Renal pelvis (tissue), 4 donors: ENCODE data around the gene CIC. TPM values are rescaled to one million over a fixed set of nuclear protein-coding genes. Genes with fewer than 3 reads are reported as not detected.

Experiments used
- DNase-seq: peaks from one replicate; pipeline ENCODE4 v3.0.0-alpha.2; 2013
- polyA plus RNA-seq, 3 donors: library from polyadenylated mRNA; unstranded; fragments of 120-200 nt; gene quantifications; one replicate each; pipeline ENCODE4 v1.2.1, GENCODE V29; 2013; ENCODE audit not compliant: insufficient read length in 3 of 3

CIC gene
- polyA plus RNA-seq, 3 donors, result 59.3 to 72.5 (median 68.2) TPM

DNA sequence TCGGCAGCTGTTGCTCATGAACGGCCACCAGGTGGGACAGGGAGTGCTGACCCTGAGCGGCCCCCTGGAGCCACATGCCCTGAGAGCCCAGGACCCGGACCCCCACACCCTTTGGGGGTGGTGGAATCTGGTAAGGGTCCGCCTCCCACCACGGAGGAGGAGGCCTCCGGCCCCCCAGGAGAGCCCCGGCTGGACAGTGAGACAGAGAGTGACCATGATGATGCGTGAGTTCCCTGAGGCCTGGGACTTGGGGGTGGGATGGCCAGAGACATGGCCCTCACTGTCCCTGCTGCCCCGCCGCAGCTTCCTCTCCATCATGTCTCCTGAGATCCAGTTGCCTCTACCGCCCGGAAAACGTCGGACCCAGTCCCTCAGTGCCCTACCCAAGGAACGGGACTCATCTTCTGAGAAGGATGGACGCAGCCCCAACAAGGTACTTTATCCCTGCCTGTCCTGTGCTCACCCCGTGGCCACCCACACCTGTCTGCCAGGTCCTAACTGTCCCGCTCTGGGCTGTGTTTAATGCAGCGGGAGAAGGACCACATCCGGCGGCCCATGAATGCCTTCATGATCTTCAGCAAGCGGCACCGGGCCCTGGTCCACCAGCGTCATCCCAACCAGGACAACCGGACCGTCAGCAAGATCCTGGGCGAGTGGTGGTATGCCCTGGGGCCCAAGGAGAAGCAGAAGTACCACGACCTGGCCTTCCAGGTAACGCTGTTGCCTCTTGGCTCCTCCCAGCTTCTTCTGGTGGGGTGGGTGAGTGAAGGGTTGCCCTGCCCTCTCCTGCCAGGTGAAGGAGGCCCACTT lies 18.2 kb downstream of the CIC start:
- DNase-seq, result no peak

DNA sequence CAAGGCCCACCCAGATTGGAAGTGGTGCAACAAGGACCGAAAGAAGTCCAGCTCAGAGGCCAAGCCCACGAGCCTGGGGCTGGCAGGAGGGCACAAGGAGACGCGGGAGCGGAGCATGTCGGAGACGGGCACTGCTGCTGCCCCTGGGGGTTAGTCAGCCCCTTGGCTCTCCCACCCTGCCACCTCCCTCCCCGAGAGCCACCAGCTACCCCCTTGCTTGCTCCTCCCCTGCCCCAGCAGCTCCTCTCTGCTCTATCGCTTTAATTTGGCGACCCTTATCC lies 18.7 kb downstream of the CIC start:
- DNase-seq, result no peak

DNA sequence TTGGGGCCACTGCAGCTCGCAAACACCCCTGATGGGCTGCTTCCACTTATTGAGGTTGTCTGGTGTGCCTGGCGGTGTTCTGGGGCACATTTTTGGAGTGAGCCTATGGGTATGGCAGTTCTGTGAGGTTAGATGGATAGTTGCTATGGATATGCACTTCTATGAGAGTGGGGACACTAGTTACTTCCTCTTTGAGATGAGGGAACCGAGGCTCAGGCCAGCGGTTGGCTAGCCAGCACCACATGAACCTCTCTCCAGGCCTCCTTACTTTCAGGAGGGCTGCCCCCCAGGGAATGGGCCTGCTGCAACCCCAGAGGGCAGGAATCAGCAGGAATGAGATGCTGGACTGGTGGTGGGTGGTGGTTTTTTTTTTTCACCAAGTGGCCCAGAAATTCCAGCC lies 19.3 kb downstream of the CIC start:
- no peak for DNase-seq

DNA sequence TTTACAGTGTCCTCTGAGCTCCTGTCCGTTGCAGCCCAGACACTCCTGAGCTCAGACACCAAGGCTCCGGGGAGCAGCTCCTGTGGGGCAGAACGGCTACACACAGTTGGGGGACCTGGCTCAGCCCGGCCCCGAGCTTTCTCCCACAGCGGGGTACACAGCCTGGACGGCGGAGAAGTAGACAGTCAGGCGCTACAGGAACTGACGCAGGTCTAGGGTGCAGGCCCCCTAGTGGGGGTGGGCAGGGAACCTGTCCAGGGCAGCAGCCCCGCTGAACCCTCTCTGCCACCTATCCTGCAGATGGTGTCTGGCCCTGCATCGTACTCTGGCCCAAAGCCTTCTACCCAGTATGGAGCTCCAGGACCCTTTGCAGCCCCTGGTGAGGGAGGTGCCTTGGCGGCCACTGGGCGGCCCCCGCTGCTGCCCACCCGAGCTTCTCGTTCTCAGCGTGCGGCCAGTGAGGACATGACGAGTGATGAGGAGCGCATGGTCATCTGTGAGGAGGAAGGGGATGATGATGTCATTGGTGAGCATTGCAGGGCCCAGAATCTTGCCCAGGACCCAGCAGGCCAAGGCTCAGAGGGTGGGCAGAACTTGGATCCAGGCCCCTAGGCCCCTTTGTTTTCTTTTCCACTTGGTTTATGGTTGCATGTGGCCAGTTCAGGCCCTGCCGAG lies 20.0 kb downstream of the CIC start:
- no peak for DNase-seq

DNA sequence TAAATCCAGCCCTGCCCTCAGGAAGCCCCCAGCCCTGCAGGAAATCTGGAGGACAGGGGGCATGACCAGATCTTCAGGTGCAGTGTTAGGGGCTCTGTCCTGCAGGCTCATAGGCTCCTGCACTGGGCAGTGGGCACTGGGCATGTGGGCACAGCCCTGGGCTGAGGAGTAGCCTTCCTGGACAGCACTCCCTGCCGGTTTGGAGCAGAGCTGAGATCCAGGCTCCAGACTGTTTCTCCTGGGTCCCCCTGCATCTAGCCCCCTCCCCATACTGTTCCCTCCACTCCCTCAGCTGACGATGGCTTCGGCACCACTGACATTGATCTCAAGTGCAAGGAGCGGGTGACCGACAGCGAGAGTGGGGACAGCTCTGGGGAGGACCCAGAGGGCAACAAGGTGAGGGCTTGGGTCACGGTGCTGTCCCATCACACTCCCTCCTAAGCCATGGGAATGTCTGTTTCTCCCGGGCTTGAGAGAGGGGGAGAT lies 20.5 kb downstream of the CIC start:
- DNase-seq, result no peak

DNA sequence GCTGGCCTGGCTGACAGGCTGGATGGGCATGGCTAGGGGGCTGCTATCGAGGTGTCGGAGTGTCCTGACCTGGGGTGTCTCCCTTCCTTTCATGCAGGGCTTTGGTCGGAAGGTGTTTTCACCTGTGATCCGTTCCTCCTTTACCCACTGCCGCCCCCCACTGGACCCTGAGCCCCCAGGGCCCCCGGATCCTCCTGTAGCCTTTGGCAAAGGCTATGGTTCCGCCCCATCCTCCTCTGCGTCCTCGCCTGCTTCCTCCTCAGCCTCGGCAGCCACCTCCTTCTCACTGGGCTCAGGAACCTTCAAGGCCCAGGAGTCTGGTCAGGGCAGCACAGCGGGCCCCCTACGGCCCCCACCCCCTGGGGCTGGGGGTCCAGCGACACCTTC lies 21.1 kb downstream of the CIC start:
- DNase-seq, result no peak

DNA sequence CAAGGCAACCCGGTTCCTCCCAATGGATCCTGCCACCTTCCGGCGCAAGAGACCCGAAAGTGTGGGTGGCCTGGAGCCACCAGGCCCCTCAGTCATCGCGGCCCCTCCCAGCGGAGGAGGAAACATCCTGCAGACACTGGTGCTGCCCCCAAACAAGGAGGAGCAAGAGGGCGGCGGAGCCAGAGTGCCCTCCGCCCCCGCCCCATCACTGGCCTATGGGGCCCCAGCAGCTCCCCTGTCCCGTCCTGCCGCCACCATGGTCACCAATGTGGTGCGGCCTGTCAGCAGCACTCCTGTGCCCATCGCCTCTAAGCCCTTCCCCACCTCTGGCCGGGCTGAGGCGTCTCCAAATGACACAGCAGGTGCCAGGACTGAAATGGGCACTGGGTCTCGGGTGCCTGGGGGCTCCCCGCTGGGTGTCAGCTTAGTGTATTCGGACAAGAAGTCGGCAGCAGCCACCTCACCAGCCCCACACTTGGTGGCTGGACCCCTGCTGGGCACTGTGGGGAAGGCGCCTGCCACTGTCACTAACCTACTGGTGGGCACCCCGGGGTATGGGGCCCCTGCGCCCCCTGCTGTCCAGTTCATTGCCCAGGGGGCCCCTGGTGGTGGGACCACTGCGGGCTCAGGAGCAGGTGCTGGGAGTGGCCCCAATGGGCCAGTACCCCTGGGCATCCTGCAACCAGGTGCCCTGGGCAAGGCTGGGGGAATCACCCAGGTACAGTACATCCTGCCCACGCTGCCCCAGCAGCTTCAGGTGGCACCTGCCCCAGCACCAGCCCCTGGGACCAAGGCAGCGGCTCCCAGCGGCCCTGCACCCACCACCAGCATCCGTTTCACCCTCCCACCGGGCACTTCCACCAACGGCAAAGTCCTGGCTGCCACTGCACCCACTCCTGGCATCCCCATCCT lies 21.7 kb downstream of the CIC start:
- DNase-seq, result no peak

DNA sequence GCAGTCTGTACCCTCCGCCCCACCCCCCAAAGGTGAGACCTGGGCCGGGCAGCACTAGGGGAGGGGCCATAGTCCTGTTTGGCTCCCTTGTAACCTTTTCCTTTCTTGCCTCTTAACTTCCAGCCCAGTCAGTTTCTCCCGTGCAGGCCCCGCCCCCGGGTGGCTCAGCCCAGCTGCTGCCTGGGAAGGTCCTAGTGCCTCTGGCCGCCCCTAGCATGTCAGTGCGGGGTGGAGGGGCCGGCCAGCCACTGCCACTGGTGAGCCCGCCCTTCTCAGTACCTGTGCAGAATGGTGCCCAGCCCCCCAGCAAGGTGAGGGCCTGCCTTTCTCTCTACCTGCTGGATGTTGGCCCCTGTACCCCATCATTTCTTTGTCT lies 22.4 kb downstream of the CIC start:
- DNase-seq, result no peak

DNA sequence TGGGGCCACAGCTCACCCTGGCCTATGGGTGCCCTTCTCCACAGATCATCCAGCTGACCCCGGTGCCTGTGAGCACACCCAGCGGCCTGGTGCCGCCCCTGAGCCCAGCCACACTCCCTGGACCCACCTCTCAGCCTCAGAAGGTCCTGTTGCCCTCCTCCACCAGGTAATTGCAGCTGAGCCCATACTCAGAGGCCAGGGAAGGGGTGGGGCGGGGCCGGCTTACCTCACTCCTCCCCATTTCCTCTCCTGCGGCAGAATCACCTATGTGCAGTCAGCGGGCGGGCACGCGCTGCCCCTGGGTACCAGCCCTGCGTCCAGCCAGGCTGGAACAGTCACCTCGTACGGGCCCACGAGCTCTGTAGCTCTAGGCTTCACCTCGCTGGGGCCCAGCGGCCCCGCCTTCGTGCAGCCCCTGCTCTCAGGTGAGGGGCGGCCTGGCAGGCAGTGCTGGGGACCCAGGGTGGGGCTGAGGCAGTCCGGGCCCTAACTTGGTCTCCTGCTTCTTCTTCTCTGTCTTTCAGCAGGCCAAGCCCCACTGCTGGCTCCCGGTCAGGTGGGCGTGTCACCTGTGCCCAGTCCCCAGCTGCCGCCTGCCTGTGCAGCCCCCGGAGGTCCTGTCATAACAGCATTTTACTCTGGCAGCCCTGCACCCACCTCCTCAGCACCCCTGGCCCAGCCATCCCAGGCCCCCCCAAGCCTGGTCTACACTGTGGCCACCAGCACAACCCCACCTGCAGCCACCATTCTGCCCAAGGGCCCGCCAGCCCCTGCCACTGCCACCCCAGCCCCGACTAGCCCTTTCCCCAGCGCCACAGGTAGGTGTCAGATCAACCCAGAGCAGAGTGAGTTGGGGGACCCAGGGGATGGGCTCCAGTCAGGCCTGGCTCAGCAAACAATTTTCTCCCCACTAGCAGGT lies 23.2 kb downstream of the CIC start:
- DNase-seq, result no peak

DNA sequence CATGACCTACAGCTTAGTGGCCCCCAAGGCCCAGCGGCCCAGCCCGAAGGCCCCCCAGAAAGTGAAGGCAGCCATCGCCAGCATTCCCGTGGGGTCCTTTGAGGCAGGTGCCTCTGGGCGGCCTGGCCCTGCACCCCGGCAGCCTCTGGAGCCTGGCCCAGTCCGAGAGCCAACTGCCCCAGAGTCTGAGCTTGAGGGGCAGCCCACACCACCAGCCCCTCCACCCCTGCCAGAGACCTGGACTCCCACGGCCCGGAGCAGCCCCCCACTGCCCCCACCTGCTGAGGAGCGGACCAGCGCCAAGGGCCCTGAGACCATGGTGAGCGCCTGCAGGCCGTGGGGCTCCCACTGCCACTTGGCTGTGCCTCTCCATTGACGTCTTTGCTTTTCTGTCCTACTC lies 23.9 kb downstream of the CIC start:
- no peak for DNase-seq

DNA sequence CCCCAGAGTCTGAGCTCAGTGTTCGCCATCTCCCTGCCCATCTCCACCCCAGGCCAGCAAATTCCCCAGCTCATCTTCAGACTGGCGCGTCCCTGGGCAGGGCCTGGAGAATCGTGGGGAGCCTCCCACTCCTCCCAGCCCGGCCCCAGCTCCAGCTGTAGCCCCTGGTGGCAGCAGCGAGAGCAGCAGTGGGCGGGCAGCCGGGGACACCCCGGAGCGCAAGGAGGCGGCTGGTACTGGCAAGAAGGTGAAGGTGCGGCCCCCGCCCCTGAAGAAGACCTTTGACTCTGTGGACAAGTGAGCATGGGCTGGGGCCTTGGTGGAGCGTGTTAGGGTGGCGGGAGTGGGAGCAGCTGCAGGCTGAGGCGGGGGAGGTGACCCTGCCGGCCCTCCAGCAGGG lies 24.5 kb downstream of the CIC start:
- DNase-seq, result no peak

DNA sequence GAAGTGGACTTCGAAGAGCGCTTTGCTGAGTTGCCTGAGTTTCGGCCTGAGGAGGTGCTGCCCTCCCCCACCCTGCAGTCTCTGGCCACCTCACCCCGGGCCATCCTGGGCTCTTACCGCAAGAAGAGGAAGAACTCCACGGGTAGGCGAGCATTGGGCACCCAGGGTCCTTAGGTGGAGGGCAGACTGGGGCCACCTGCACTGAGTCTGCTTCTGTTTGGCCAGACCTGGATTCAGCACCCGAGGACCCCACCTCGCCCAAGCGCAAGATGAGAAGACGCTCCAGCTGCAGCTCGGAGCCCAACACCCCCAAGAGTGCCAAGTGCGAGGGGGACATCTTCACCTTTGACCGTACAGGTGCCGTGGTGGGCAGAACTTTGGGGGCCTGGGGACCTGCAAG lies 24.9 kb downstream of the CIC start:
- DNase-seq, result no peak

DNA sequence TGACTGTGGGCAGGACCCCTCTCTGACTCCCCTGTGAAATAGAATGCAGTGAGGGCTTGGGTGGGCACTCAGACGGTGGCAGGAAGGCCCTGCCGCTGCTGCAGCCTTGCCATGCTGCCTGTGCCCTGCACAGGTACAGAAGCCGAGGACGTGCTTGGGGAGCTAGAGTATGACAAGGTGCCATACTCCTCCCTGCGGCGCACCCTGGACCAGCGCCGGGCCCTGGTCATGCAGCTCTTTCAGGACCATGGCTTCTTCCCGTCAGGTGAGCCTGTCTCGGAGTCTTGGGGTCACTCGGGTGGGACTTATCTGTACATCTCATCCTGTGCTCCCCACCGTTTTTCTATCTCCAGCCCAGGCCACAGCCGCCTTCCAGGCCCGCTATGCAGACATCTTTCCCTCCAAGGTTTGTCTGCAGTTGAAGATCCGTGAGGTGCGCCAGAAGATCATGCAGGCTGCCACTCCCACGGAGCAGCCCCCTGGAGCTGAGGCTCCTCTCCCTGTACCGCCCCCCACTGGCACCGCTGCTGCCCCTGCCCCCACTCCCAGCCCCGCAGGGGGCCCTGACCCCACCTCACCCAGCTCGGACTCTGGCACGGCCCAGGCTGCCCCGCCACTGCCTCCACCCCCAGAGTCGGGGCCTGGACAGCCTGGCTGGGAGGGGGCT lies 25.6 kb downstream of the CIC start:
- DNase-seq, result no peak

DNA sequence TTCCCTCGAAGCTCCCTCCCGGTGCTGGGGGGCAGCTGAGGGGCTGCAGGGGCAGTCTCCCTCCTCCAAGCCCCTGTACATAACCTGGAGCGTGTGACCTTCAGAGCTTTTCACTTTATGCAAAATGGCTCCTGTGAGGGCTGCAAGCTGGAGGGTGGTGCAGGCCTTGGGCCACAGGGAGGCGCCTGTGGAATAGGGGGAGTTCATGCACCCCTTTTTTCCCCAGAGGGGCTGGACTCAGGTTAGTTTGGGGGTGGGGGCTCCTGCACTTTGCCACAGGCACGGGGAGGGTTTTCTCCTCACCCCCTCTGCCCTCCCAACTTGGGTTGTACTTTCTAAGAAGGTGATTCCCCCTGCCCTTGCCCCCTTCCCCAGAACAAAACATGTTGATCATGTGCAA lies 26.3 kb downstream of the CIC start:
- no peak for DNase-seq

DNA sequence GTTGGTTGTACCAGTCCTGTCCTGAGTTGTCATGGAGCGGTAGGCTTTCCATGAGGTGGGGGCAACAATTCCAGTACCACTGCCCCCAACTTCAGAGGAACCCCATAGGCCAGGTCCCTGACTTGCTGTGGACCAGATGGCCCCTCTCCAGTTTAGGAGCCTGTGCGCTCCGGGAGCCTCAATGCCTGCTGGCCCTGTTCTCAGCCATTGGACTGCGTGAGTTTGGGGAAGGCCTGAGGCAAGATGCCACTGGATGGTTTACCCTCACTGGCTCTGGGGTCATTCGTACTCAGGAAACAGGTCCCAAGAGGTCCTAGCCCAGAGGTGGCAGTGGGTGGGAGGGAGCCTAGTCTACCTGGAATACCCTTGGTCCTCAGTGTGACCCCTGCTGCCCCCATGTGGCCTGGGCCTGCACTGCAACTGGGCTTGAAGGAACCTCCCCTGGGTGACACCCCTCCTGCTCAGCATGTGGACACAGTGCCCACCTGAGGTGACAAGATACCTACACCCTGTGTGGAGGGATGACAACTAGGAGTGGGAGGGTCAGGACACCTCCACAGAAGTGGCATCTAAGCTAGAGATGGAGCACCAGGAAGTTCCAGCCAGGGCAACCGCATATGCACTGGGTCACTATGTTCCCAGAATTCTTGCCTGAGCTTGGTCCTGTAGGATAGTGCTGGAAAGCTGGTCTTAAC lies 26.9 kb downstream of the CIC start:
- peak; percentile 66 for DNase-seq

DNA sequence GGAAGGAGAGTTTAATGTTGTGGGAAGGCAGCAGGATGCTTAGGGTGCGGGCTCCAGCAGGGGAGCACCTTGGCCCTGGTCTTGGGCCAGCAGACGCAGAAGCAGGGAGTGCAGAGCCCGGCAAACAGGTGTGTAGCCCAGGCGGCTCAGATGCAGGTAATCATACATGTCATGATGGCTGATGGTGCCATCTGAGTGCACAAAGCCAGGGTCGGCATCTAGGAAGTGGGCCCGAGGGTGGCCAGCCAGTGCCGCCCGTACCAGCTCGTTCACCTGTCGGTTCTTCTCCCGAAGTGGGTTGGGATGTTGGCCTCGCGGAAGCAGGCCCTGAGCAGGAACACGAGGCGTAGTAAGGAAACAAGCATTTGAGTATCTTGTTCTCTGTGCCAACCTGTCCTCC lies 28.0 kb downstream of the CIC start:
- DNase-seq, result no peak

DNA sequence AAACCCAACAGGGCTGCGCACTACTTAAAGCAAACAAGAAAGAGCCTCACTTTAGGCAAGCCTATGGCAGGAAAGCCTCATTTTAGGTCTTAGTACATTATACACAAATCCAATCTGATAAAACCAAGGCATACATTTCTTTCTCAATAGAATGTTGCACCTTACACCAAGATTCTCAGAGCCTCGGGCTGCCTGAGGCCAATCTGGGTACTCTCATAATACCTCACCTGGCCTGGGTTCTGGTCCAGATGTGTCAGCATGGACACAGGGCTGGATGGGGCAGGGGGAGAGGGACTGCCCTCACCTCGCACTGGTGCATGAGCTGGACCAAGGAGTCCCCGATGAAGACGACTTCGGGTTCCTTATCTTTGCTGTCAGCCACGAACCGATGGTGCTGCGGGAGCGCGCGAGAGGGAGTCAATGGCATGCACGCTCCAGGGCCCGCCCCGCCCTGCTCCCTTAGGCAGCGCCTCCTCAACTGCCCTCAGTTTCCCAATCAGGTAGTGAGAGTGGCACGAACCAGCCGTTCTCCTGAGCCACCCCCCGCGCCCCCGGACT lies 32.7 kb downstream of the CIC start, which contains the start of gene PRR19:
PRR19 (plus strand) TSS at position 487 of the 558 bp plus-strand sequence. CDS start 7,453 bp downstream, outside the sequence.
- DNase-seq, result no peak

DNA sequence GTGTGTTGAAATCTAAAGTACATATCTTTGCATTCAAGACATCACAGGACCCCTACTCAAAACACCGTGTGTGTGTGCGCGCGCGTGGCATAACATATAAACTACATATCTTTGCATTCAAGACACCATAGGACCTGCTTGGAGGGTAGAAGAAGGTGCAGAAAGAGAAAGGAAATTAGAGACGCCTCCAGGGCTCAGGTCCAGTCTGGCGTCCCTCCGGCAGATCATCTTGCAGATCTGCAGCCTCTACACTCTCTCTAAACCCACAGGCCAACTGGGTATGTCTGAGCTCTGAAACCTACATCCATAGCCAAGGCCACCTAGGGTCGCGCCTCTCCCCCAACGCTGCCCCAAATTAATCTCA lies 34.0 kb downstream of the CIC start:
- DNase-seq, result no peak

DNA sequence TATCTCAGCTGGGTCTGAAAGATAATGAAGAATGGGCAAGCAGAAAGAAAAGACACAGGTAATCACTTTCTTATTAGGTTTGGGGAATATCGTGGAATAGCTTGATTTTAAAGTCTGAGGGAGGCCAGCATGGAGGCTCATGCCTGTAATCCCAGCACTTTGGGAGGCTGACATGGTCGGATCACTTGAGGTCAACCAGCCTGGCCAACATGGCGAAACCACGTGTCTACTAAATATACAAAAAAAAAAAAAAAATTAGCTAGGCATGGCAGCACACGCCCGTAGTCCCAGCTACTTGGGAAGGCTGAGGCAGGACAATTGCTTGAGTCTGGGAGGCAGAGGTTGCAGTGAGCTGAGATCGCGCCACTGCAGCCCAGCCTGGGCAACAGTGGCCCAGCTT lies 34.8 kb downstream of the CIC start:
- no peak for DNase-seq

DNA sequence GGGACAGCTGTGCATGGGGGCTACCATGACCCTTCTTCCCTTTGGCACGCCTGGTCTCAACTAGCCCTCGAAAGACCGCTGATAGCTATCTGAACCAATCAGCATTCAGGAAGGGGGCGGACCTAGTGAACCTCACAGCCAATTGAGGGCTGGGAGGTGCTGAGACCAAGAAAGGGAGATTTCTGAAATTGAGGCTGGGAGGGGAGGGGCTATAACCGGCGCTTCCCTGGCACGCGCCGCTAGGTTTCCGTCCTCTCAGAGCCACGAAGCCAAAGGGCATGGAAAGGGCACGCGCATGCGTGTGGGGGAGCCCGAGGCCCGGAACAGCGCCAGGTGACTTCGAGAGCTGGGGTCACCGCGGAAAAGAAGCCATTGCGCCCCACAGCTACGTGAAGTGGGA lies 37.6 kb downstream of the CIC start:
- no peak for DNase-seq
